UCSD-AML1 (cell line): Measurements from ENCODE around the gene TKTL2.
"Not testable (repeated sequence)": the region's sequence is repeated elsewhere in the genome, so short reads cannot be mapped to it uniquely, and the experiment has no call there.

Experiments used
- DNase-seq: peaks from one replicate; lab custom pipeline; 2025; ENCODE audit not compliant: unreplicated experiment; lab: John Stamatoyannopoulos, UW

Gene TKTL2

DNA sequence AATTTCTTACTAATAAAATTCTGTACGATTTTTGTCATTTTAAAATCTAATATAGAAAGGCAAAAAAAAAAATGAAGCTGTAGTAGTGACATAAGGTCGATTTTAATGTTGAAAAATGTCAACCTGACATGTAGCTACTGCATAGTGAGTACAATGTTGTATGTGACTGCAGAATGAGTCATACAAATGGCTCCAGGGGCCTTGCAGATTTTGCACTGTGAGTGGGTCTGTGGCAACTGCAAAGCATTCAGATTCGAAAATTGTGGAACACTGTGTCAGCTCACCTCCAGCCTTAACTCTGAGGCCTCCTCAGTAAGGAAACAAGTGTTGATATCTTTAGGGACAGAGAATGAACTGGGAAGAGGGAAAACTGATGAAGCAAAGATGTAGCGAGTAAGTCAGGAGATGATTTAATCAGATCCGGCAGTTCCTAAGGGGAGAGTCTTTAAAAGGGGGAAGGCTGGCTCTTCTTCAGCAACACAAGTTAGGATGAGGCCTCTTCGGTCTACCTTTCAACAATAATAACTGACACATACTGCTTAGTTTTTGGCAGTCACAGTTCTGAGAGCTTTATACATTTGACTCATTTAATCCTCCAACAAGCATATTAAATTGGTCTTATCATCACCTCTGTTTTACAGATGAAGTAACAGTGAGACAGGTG, 24.9 kb downstream of the TKTL2 start:
- DNase-seq, result no peak

DNA sequence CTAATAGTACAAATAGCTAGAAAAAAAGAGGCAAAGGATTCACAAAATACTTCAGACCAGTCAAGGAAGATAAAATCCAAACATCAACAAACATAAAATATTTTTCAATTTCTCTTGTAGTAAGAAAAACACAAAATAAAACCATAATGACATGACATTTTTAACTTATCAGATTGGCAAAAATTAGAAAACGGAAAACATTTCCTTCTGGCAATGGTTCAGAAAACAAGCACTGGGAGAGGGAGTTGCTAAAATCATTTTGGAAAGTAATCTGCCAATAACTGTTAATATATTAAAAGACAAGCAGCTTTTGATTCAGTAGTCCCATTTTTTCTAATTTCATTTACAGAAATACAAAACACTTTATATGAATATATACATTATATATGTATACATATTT, 26.1 kb downstream of the TKTL2 start:
- no peak for DNase-seq

DNA sequence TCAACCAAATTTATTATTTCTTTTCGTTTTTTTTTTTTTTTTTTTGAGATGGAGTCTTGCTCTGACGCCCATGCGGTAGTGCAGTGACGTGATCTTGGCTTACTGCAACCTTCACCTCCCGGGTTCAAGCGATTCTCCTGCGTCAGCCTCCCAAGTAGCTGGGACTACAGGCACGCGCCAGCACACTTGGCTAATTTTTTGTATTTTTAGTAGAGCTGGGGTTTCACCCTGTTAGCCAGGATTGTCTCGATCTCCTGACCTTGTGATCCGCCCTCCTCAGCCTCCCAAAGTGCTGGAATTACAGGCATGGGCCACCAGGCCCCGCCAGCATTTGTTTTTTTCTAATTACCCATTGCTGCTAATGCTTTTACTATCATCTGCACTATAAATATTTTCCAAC, 26.5 kb downstream of the TKTL2 start:
- DNase-seq, result not testable (repeated sequence)

DNA sequence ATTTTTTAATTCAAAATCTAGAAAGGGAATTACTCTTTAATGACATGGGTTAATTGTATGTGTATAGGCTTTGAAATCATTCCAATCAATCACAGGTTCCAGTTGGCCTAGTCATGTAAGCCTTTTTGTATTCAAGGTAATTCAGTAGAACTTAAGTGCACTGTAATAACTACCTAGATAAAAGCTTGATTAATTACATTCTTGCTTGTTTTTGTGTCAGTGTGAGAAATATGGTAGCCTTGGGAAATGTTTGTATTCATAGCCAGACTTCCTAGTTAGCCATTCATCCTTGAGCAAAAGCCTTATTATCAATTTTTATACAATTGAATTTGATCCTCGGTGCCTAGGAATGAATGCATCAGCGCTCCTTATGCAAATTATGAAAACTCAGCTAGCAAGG, 33.5 kb downstream of the TKTL2 start:
- no peak for DNase-seq
